Fibroblast of the aortic adventitia (primary cell): ENCODE results near the gene SLC44A5. TPM values are rescaled to one million over a fixed set of nuclear protein-coding genes. Genes with fewer than 3 reads are reported as not detected.
"Not testable (repeated sequence)": the region's sequence is repeated elsewhere in the genome, so short reads cannot be mapped to it uniquely, and the experiment has no call there.

Experiments
- DNase-seq: peaks from one replicate; pipeline ENCODE4 v3.0.0-alpha.2; 2010; ENCODE audit warnings: low read depth
- H3K4me3 ChIP-seq: 2 replicates; pipeline ENCODE4 v1.5.1; 2011; ENCODE audit warnings: low read depth, mild to moderate bottlenecking, control low read depth, low read length, moderate library complexity
- total RNA-seq: library from RNA; depleted of rRNA; stranded (reverse); fragments of >200 nt; gene quantifications from 2 replicates; pipeline ENCODE4 v1.2.3, GENCODE V29; 2012; ENCODE audit warnings: low replicate concordance
- TF ChIP-seq, protein P1 (sequence below): IDR thresholded peaks from 2 replicates; pipeline ENCODE4 v1.5.1; 2011; ENCODE audit warnings: mild to moderate bottlenecking, low read length, control low read depth, inconsistent platforms; ENCODE audit not compliant: insufficient read depth

SLC44A5 gene
- total RNA-seq, 1 donor = 0.45 TPM

DNA sequence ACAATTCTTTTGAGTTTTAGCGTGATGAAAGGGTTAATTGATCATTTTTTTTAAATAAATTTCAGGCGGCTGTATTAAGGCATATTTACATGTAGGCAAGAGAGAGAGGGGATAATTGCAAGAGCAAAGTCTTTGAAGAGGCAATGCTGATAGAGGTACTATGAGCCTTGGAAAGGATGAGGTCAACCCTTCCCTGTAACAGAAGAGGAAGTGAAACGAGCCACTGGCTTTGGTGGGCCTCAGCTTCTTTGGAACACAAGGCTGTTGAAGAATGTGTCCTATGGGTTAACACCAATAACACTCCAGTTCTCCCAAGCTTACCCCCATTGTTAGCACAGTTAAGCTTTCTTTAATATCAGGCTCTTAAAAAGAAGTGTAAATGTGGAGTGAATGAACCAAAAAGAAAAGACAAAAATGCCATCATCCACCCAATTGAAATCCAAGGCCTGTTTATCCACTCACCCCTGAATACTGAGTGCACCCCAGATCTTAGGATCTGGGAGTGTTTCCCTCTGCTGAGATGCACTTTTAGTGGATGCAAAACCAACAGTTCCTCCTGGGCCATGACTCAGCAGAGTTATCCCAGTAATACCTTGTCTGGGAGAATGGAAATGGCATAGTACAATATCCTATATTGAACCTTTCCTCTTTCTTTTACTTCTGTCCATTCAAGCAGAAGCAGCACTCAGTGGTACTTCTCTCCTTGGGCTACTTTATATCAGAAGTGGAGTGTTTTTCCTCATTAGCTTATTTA is 216.4 kb downstream of the SLC44A5 start:
- no peak overlapping the region for H3K4me3 ChIP-seq
- TF ChIP-seq, protein P1, sequence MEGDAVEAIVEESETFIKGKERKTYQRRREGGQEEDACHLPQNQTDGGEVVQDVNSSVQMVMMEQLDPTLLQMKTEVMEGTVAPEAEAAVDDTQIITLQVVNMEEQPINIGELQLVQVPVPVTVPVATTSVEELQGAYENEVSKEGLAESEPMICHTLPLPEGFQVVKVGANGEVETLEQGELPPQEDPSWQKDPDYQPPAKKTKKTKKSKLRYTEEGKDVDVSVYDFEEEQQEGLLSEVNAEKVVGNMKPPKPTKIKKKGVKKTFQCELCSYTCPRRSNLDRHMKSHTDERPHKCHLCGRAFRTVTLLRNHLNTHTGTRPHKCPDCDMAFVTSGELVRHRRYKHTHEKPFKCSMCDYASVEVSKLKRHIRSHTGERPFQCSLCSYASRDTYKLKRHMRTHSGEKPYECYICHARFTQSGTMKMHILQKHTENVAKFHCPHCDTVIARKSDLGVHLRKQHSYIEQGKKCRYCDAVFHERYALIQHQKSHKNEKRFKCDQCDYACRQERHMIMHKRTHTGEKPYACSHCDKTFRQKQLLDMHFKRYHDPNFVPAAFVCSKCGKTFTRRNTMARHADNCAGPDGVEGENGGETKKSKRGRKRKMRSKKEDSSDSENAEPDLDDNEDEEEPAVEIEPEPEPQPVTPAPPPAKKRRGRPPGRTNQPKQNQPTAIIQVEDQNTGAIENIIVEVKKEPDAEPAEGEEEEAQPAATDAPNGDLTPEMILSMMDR = no peak
- no peak for DNase-seq

DNA sequence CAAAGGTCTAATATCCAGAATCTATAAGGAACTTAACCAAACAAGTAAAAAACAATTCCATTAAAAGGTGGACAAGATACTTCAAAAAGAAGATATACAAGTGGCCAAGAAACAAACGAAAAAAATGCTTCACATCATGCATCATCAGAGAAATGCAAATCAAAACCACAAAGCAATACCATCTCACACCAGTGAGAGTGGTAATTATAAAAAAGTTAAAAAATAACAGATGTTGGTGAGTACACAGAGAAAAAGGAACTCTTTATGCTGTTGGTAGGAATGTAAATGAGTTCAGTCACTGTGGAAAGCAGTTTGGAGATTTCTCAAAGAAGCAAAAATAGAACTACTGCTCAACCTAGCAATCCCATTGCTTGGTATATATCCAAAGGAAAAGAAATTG is 218.6 kb downstream of the SLC44A5 start:
- DNase-seq = no peak
- TF ChIP-seq, protein P1 = no peak

DNA sequence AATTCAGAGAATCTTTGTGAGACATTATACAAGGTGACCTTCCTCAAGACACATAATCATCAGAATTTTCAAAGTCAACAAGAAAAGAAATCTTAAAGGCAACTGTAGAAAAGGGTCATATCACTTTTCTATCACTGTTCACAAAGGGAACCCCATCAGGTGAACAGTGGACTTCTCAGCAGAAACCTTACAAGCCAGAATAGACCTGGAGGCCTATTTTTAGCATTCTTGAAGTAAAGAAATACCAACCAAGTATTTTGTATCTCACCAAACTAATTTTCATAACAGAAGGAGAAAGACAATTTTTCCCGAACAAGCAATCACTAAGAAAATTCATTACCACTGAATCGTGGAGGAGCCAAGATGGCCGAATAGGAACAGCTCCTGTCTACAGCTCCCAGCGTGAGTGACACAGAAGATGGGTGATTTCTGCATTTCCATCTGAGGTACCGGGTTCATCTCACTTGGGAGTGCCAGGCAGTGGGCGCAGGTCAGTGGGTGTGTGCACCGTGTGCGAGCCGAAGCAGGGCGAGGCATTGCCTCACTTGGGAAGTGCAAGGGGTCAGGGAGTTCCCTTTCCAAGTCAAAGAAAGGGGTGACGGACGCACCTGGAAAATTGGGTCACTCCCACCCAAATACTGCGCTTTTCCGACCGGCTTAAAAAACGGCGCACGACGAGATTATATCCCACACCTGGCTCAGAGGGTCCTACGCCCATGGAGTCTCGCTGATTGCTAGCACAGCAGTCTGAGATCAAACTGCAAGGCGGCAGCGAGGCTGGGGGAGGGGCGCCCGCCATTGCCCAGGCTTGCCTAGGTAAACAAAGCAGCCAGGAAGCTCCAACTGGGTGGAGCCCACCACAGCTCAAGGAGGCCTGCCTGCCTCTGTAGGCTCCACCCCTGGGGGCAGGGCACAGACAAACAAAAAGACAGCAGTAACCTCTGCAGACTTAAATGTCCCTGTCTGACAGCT is 235.2 kb downstream of the SLC44A5 start:
- DNase-seq, H3K4me3 ChIP-seq: not testable (repeated sequence)

More for the DNA sequence above, 218.6 kb downstream of the SLC44A5 start:
- no peak overlapping the region for H3K4me3 ChIP-seq

GRCh38 chr1:75373542-75374159 is 237.3 kb downstream of the SLC44A5 start:
- TF ChIP-seq, protein P1 = no peak

GRCh38 chr1:75366595-75366994 is 244.3 kb downstream of the SLC44A5 start:
- H3K4me3 ChIP-seq = no peak overlapping the region
- no peak for DNase-seq
- TF ChIP-seq, protein P1 = no peak

More at GRCh38 chr1:75373542-75374159, 237.3 kb downstream of the SLC44A5 start:
- DNase-seq = no peak
- no peak overlapping the region for H3K4me3 ChIP-seq

GRCh38 chr1:75361260-75361659 is 249.7 kb downstream of the SLC44A5 start:
- H3K4me3 ChIP-seq = no peak overlapping the region
- DNase-seq = no peak
- TF ChIP-seq, protein P1 = no peak

DNA sequence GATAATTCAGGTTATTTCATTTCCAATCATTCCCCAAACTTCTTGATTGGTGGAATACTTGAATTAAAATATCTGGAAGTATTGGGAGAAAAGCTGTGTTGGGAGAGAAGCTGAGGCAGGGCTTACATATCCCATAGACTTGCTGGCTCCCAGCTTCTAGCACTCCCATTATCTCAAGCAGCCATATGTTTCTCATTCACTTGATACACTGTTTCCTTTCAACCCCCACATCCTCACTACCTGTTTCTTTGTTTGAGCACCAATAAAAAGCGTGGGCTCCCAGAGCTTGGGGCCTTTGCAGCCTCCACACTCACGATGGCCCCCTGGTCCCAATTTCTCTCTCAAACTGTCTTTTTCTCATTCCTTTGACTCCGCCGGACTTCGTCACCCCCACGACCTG is 256.6 kb downstream of the SLC44A5 start:
- DNase-seq, H3K4me3 ChIP-seq: not testable (repeated sequence)
